HG03378 (cell line): Measurements from ENCODE around the gene MTMR11.
A peak's percentile ranks its signal among the peaks of the same experiment; 100 is the strongest.
"Not testable (repeated sequence)": the region's sequence is repeated elsewhere in the genome, so short reads cannot be mapped to it uniquely, and the experiment has no call there.

Experiments used
- ATAC-seq: cut with Tn5 transposase; IDR thresholded peaks from one replicate; pipeline ENCODE4 v1.9.1; 2021; ENCODE audit warnings: mild to moderate bottlenecking, moderate library complexity; ENCODE audit not compliant: unreplicated experiment

MTMR11 gene

DNA sequence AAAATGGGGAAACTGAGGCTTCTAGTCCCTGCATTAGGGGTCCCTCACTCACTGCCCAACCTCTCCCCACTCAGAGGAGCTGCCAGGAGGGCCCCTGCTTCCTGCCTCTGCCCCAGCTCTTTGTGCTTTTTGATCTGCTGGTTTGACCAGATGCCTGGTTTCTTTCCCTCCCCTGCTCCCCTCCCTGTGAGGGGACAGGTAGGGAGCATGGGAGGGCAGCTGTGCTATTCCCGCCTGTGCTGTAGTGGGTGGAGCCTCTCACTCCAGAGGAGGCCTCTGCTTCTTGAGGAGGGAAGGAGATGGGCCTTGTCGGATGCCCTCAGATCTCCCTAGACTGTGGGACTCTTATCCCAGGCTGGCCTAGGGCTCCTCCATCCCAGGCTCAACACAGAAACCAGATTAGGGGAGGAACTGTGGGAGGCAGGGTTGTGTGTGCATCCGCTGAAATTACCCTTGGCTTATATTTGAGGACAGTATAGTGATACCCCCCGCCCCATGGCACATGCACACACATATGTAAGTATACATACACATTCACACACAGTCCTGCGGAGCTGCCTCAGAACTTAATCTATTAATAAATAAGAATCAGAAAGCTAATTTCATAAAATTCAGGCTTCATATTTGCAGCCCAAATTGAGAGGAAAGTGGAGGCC lies 32.7 kb downstream of the MTMR11 start:
- no peak for ATAC-seq

DNA sequence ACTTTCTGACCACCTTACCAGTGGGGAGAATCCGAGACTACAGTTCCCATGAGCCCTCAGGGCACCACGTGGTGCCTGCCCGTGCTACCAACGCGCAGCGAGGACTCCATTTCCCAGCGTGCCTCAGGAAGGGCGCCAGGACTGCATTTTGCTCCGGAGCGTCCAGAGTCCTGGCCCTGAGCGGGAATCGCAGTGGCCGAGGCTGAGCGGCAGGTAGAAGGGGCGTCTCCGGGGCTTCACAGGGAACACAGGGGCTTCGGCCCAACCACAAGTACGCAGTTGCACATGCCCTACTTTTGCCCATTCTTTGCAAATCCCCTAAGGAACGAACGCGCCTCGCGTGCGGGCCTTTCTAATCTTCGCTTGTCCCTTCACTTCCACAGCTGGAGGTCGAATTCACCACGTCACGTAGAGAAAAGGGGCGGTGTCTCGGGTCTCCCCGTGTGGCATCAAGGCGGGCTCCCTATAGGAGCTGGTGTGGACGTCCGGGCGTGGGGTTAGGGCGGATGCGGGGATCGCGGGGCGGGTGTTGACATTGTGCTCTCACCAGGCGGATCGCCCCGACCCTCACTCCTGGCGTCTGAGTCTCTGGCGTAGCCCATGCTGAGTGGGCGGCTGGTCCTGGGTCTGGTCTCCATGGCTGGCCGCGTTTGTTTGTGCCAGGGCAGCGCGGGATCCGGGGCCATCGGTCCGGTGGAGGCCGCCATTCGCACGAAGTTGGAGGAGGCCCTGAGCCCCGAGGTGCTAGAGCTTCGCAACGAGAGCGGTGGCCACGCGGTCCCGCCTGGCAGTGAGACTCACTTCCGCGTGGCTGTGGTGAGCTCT lies 37.0 kb downstream of the MTMR11 start, which contains the start of gene BOLA1:
Gene BOLA1 (plus strand): TSS at position 109 of the 825 bp plus-strand sequence. CDS start 492 bp downstream, at position 601.
- peak; percentile 69 for ATAC-seq

DNA sequence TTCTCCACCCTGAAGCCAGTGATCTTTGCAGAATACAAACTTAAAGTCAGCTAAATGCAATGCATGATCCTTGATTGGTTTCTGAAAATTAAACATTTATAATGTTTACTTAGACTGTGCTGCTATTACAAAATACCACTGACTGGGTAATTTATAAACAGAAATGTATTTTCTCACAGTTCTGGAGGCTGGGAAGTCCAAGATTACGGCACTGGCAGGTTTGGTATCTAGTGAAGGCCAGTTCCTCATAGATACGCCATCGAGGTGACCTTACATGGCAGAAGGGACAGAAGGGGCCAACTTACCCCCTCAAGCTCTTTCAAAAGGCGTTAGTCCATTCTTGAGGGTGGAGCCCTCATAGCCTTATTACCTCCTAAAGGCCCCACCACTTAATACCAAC lies 40.1 kb downstream of the MTMR11 start:
- no peak for ATAC-seq

DNA sequence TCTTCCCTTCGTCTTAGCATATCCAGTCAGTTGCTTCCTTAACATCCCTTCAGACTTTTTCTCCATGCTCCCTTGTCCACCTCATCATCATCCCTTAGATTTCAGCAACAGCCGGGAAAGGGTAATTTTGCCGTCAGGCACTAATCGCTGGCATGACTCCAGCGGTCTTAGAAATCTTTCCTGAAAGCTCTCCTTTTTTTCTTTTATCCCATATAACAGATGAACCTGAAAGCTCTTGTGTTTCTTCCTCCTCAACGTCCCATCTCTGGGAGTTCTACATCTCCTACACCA lies 47.7 kb downstream of the MTMR11 start:
- no peak for ATAC-seq

GRCh38 chr1:149888247-149888998 lies 48.3 kb downstream of the MTMR11 start:
- ATAC-seq, result peak; percentile 18

GRCh38 chr1:149887456-149888246 lies 49.0 kb downstream of the MTMR11 start:
- peak; percentile 47 for ATAC-seq

GRCh38 chr1:149887196-149887455 lies 49.6 kb downstream of the MTMR11 start:
- ATAC-seq, result not testable (repeated sequence)

DNA sequence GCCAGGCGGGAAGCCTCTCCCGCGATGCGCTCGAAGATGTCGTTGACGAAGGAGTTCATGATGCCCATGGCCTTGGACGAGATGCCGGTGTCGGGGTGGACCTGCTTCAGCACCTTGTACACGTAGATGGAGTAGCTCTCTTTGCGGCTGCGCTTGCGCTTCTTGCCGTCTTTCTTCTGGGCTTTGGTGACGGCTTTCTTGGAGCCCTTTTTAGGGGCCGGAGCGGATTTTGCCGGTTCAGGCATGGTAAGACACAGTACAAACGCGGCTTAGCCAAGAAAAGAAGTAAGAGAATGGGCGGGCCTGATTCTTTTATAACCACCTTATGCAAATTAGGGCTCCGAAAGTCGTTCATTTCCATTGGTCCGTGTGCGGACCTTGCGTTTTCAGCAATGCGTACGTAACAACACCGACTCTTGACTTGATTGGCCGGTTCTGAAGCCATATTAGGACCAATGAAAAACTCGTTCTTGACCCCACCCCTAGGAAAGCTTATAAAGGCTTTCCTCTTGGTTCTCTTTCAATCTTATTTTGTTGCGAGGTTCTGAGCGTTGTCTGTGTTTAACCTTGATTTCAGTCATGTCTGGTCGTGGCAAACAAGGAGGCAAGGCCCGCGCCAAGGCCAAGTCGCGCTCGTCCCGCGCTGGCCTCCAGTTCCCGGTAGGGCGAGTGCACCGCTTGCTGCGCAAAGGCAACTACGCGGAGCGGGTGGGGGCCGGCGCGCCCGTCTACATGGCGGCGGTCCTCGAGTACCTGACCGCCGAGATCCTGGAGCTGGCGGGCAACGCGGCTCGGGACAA lies 50.1 kb downstream of the MTMR11 start:
- ATAC-seq, result peak; percentile 66

DNA sequence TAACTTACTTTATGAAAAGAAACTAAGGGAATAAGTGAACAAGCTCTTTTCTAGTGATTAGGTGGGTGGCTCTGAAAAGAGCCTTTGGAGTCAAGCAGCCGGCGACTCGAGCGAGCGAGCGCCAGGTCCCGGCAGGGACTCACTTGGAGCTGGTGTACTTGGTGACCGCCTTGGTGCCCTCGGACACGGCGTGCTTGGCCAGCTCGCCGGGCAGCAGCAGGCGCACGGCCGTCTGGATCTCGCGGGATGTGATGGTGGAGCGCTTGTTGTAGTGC lies 50.6 kb downstream of the MTMR11 start:
- ATAC-seq, result not testable (repeated sequence)

DNA sequence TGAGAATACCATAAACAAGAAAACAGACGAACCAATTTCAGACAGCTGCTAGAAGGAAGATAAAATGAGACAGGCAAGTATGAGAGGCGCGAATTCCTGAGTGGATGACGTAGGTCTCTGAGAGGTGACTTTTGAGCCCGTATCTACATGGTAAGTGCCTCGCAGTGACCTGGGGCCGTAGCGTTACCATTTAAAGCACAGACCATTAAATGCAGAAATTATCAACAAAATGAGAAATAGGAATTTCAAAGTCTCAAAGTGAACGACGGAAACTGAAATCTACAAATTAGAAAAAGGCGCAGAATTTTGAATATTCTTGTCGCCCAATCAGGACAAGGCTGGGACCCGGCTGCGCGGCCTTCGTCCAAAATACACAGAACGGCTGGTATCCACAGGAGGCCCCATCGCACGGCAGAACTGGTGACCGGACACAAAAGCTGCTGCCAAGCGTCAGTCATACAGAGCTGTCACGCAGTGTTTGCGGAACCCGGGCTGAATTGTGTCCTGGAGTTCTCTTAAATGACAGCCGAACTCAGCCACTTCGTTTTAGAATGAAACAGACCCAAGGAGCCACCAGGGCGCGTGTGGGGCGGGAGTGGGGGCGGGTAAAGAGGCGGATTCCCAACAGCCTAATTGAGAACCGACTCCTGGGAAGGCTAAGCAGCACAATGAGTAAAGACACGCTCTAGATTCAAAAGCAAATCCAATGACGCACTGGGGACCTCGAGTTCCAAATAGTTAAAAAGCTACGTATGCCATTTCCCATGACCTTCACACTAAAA lies 51.1 kb downstream of the MTMR11 start:
- no peak for ATAC-seq

GRCh38 chr1:149884433-149885338 lies 52.0 kb downstream of the MTMR11 start:
- ATAC-seq, result no peak

DNA sequence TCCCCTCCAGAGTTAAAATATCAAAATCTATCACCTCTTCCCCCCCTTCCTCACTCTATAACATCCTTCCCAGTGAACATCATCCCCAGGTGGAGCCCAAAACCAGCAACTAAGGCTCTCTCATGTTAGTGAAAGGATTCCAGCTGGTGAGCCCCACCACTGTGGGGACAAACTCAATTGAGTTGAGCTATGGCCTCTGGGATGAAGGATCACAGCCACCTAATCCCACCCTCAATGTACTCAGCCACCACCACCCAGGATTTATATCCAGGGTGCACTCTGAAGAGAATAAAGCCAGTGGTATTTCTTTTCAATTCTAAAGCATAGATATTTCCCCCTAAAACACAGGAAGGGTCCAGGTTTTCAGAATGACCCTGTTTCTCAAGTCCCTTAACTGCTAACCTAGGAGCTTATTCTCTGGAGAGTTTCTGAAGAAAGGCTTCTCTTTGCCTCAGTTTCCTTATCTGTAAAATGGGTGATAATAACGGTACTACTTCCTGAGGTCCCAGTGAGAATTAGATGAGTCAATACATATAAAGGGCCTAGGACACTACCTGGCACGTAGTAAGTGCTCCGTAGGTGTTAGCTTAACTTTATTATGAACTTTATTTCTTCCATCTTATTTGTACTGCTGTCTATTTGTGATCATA lies 53.0 kb downstream of the MTMR11 start:
- no peak for ATAC-seq

- no peak for ATAC-seq
Observed at GRCh38 chr1:149881876-149882275, 54.8 kb downstream of the MTMR11 start.

GRCh38 chr1:149879556-149879955 lies 57.1 kb downstream of the MTMR11 start:
- ATAC-seq, result no peak
